H1 (cell line): Measurements from ENCODE around the gene CTTNBP2. TPM values are rescaled to one million over a fixed set of nuclear protein-coding genes. Genes with fewer than 3 reads are reported as not detected.

Source experiments
- CTCF ChIA-PET: fragments of 300-600 bp; sonication (Branson Sonifier 250); formaldehyde crosslinking; loops from one replicate; lab custom pipeline; 2021; ENCODE audit not compliant: partially characterized antibody; lab: Charles Lee
- POLR2A ChIA-PET: fragments of 300-600 bp; sonication (Branson Sonifier 250); formaldehyde crosslinking; loops from one replicate; lab custom pipeline; 2021; ENCODE audit warnings: inconsistent platforms; ENCODE audit not compliant: partially characterized antibody; lab: Charles Lee
- DNase-seq, 2 experiments: peaks; one replicate each; pipeline versions ENCODE4 v3.0.0 to v3.0.0-alpha.2; 2010 to 2022; ENCODE audit warnings: low spot score in 2 of 2, low read depth in 1 of 2, mixed read lengths in 1 of 2
- FAIRE-seq: peaks from 2 replicates; lab custom pipeline; 2011; peaks lifted over from hg19 to GRCh38; lab: Jason Lieb, UNC
- H2AFZ ChIP-seq: 2 replicates; pipeline ENCODE4 v1.8.1; 2012; ENCODE audit warnings: low read length, inconsistent platforms
- H2AK5ac ChIP-seq: 2 replicates; pipeline ENCODE4 v1.6.1; 2013; ENCODE audit warnings: low read depth, low read length
- H2BK120ac ChIP-seq: replicated peaks from 2 replicates; pipeline ENCODE3; 2013; ENCODE audit warnings: low read depth, low read length, inconsistent platforms
- H2BK12ac ChIP-seq: 2 replicates; pipeline ENCODE4 v1.6.1; 2013; ENCODE audit warnings: low read depth, low read length
- H2BK15ac ChIP-seq: 2 replicates; pipeline ENCODE4 v1.6.1; 2013; ENCODE audit warnings: low read length
- H2BK20ac ChIP-seq: 2 replicates; pipeline ENCODE4 v1.6.1; 2013; ENCODE audit warnings: low read length
- H2BK5ac ChIP-seq: 2 replicates; pipeline ENCODE4 v1.6.1; 2013; ENCODE audit warnings: low read depth, low read length
- H3K14ac ChIP-seq: 2 replicates; pipeline ENCODE4 v1.6.1; 2013; ENCODE audit warnings: inconsistent platforms; ENCODE audit not compliant: insufficient read length
- H3K18ac ChIP-seq: 2 replicates; pipeline ENCODE4 v1.6.1; 2013; ENCODE audit warnings: low read length; ENCODE audit errors: extremely low read depth
- H3K23ac ChIP-seq: 2 replicates; pipeline ENCODE4 v1.6.1; 2013; ENCODE audit warnings: inconsistent platforms; ENCODE audit not compliant: insufficient read length
- H3K23me2 ChIP-seq: 2 replicates; pipeline ENCODE4 v1.6.1; 2013; ENCODE audit warnings: low read depth, low read length
- H3K27ac ChIP-seq: 2 replicates; pipeline ENCODE4 v1.6.1; 2011; ENCODE audit warnings: low read depth, low read length, inconsistent platforms
- H3K27me3 ChIP-seq, 4 experiments: replicated peaks in 1 of 4; 1 replicate in 1 of 4; 2 replicates in 3 of 4; pipeline versions ENCODE4 v1.6.1 to v1.8.1; 2011 to 2013; ENCODE audit warnings: low read length in 3 of 4, mild to moderate bottlenecking in 3 of 4, inconsistent platforms in 2 of 4, mixed read lengths in 2 of 4, moderate library complexity in 1 of 4; ENCODE audit not compliant: control insufficient read depth in 3 of 4, insufficient read depth in 3 of 4; ENCODE audit errors: extremely low read depth in 1 of 4
- H3K36me3 ChIP-seq, 4 experiments: 2 replicates each; pipeline versions ENCODE4 v1.6.1 to v1.8.1; 2011 to 2013; ENCODE audit warnings: mild to moderate bottlenecking in 4 of 4, low read length in 3 of 4, moderate library complexity in 2 of 4, control low read depth in 1 of 4, inconsistent platforms in 1 of 4; ENCODE audit not compliant: insufficient read depth in 4 of 4, control insufficient read depth in 2 of 4
- H3K4ac ChIP-seq: replicated peaks from 2 replicates; pipeline ENCODE3; 2013; ENCODE audit warnings: low read length, low read depth, mixed read lengths, inconsistent platforms; ENCODE audit not compliant: insufficient read length
- H3K4me1 ChIP-seq, 4 experiments: replicated peaks in 1 of 4; 1 replicate in 1 of 4; 2 replicates in 3 of 4; pipeline versions ENCODE4 v1.6.1 to v1.8.1; 2011 to 2013; ENCODE audit warnings: low read length in 3 of 4, inconsistent platforms in 2 of 4, mixed read lengths in 1 of 4; ENCODE audit not compliant: insufficient read depth in 4 of 4, control insufficient read depth in 3 of 4
- H3K4me2 ChIP-seq, 2 experiments: 2 replicates each; pipeline versions ENCODE4 v1.6.1 to v1.8.1; 2011 to 2013; ENCODE audit warnings: low read depth in 2 of 2, low read length in 2 of 2, control low read depth in 1 of 2, inconsistent platforms in 1 of 2, mild to moderate bottlenecking in 1 of 2; ENCODE audit not compliant: insufficient read depth in 1 of 2
- H3K4me3 ChIP-seq, 4 experiments: fragments of 200-600, 300-600 bp in 1 of 4; sonication (generic), shearing (Covaris generic), sonication (Bioruptor Twin) in 1 of 4; 2 replicates each; pipeline versions ENCODE4 v1.5.1 to v1.8.1; 2011 to 2016; ENCODE audit warnings: low read length in 4 of 4, low read depth in 3 of 4, control low read depth in 2 of 4, inconsistent platforms in 2 of 4, mild to moderate bottlenecking in 2 of 4, mixed read lengths in 1 of 4, moderate library complexity in 1 of 4; ENCODE audit not compliant: insufficient read depth in 2 of 4; ENCODE audit errors: extremely low read depth in 1 of 4
- H3K56ac ChIP-seq: replicated peaks from 2 replicates; pipeline ENCODE3; 2013; ENCODE audit warnings: low read depth, mild to moderate bottlenecking, mixed read lengths, low read length, inconsistent platforms; ENCODE audit not compliant: insufficient read length
- H3K79me1 ChIP-seq: 2 replicates; pipeline ENCODE4 v1.6.1; 2013; ENCODE audit warnings: low read depth, low read length, control low read depth
- H3K79me2 ChIP-seq, 2 experiments: 2 replicates each; pipeline versions ENCODE4 v1.6.1 to v1.8.1; 2012 to 2013; ENCODE audit warnings: low read length in 2 of 2, mild to moderate bottlenecking in 2 of 2, inconsistent platforms in 1 of 2; ENCODE audit not compliant: insufficient read depth in 2 of 2, control insufficient read depth in 1 of 2
- H3K9ac ChIP-seq, 4 experiments: replicated peaks in 1 of 4; 1 replicate in 1 of 4; 2 replicates in 3 of 4; pipeline versions ENCODE4 v1.6.1 to v1.8.1; 2011 to 2013; ENCODE audit warnings: low read depth in 3 of 4, low read length in 3 of 4, control low read depth in 2 of 4, mild to moderate bottlenecking in 2 of 4, moderate library complexity in 2 of 4, inconsistent platforms in 1 of 4; ENCODE audit errors: extremely low read depth in 1 of 4
- H3K9me3 ChIP-seq, 2 experiments: 2 replicates each; pipeline versions ENCODE4 v1.6.1 to v1.8.1; 2012 to 2013; ENCODE audit warnings: mild to moderate bottlenecking in 2 of 2, moderate library complexity in 2 of 2, control low read depth in 1 of 2, inconsistent platforms in 1 of 2, low read depth in 1 of 2, low read length in 1 of 2, mixed read lengths in 1 of 2; ENCODE audit not compliant: insufficient read depth in 2 of 2
- H4K20me1 ChIP-seq, 2 experiments: replicated peaks in 1 of 2; 2 replicates each; pipeline versions ENCODE3 to v1.8.1; 2011 to 2013; ENCODE audit warnings: inconsistent platforms in 2 of 2, low read length in 2 of 2, mild to moderate bottlenecking in 1 of 2; ENCODE audit not compliant: insufficient read depth in 2 of 2, control insufficient read depth in 1 of 2
- H4K5ac ChIP-seq: 2 replicates; pipeline ENCODE4 v1.6.1; 2013; ENCODE audit warnings: low read length, low read depth, mixed read lengths, inconsistent platforms; ENCODE audit not compliant: insufficient read length
- H4K8ac ChIP-seq: 2 replicates; pipeline ENCODE4 v1.8.0; 2013; ENCODE audit warnings: mild to moderate bottlenecking, moderate library complexity, low read length, inconsistent platforms; ENCODE audit not compliant: insufficient read depth; ENCODE audit errors: extremely low read depth
- H4K91ac ChIP-seq: replicated peaks from 2 replicates; pipeline ENCODE3; 2013; ENCODE audit warnings: low read length, mixed read lengths, inconsistent platforms; ENCODE audit not compliant: insufficient read length
- BCL11A ChIP-seq, 2 experiments: IDR thresholded peaks; one replicate each; pipeline ENCODE4 v1.6.1; 2011; ENCODE audit warnings: low read depth in 2 of 2, low read length in 2 of 2, mild to moderate bottlenecking in 2 of 2
- BRCA1 ChIP-seq: IDR thresholded peaks from 2 replicates; pipeline ENCODE4 v1.6.1; 2012; ENCODE audit warnings: low read depth, low read length, improper control_type of control experiment
- EP300 ChIP-seq, 2 experiments: IDR thresholded peaks; 1 replicate in 1 of 2; 2 replicates in 1 of 2; pipeline ENCODE4 v1.6.1; 2011 to 2012; ENCODE audit warnings: low read depth in 2 of 2, low read length in 2 of 2, mild to moderate bottlenecking in 2 of 2, borderline replicate concordance in 1 of 2, inconsistent platforms in 1 of 2, moderate library complexity in 1 of 2
- GABPA ChIP-seq: IDR thresholded peaks from 2 replicates; pipeline ENCODE4 v1.6.1; 2011; ENCODE audit warnings: mild to moderate bottlenecking, low read length, moderate library complexity, borderline replicate concordance; ENCODE audit not compliant: insufficient read depth
- JUN ChIP-seq: IDR thresholded peaks from 2 replicates; pipeline ENCODE4 v1.6.1; 2011; ENCODE audit warnings: low read depth, mild to moderate bottlenecking, improper control_type of control experiment, low read length
- KDM1A ChIP-seq: fragments of 200-600, 300-600 bp; sonication (generic); IDR thresholded peaks from 2 replicates; pipeline ENCODE4 v1.7.1; 2016; ENCODE audit warnings: mild to moderate bottlenecking, low read length, borderline replicate concordance
- MAFK ChIP-seq: IDR thresholded peaks from 2 replicates; pipeline ENCODE4 v1.6.1; 2012; ENCODE audit warnings: low read depth, mild to moderate bottlenecking, improper control_type of control experiment, low read length
- RFX5 ChIP-seq: IDR thresholded peaks from 2 replicates; pipeline ENCODE4 v1.6.1; 2011; ENCODE audit warnings: low read depth, low read length, improper control_type of control experiment, borderline replicate concordance
- RNF2 ChIP-seq: fragments of 200-900, 300-1000 bp; sonication (generic); IDR thresholded peaks from 2 replicates; pipeline ENCODE4 v1.7.1; 2016; ENCODE audit warnings: borderline replicate concordance, low read depth, mild to moderate bottlenecking, antibody characterized with exemption, low read length; ENCODE audit not compliant: poor library complexity, severe bottlenecking; ENCODE audit errors: missing control alignments
- SIN3A ChIP-seq, 2 experiments: IDR thresholded peaks in 1 of 2; conservative IDR thresholded peaks in 1 of 2; 2 replicates each; pipeline ENCODE4 v1.6.1; 2011 to 2012; ENCODE audit warnings: low read length in 2 of 2, improper control_type of control experiment in 1 of 2, low read depth in 1 of 2, mild to moderate bottlenecking in 1 of 2
- SP4 ChIP-seq: IDR thresholded peaks from 2 replicates; pipeline ENCODE4 v1.6.1; 2012; ENCODE audit warnings: low read length, inconsistent platforms
- SRF ChIP-seq: IDR thresholded peaks from 2 replicates; pipeline ENCODE4 v1.6.1; 2011; ENCODE audit warnings: mild to moderate bottlenecking, low read depth, low read length, moderate library complexity
- TAF1 ChIP-seq: IDR thresholded peaks from 2 replicates; pipeline ENCODE4 v1.6.1; 2011; ENCODE audit warnings: mild to moderate bottlenecking, low read depth, low read length
- TCF12 ChIP-seq: IDR thresholded peaks from 2 replicates; pipeline ENCODE4 v1.6.1; 2011; ENCODE audit warnings: low read depth, mild to moderate bottlenecking, low read length
- WGBS, 2 experiments: shearing (Covaris generic) in 1 of 2; methylation state at CpG; one replicate each; pipeline versions ENCODE4 v1.1.6 to v1.1.7; 2013 to 2015; ENCODE audit warnings: low lambda C conversion rate in 2 of 2, mixed read lengths in 2 of 2, inconsistent platforms in 1 of 2, low coverage in 1 of 2, missing lambda C conversion rate in 1 of 2; ENCODE audit not compliant: insufficient replicate concordance in 2 of 2, insufficient coverage in 1 of 2, insufficient read length in 1 of 2; ENCODE audit errors: extremely low coverage in 1 of 2, missing lambda C conversion rate in 1 of 2; 5-methylcytosine and 5-hydroxymethylcytosine counted together
- polyA plus RNA-seq, 7 experiments: library from polyadenylated mRNA; depleted of rRNA in 3 of 7; stranded (reverse) in 5 of 7; unstranded in 2 of 7; fragments of >200 nt in 5 of 7; fragments of 200-250 nt in 2 of 7; gene quantifications; 1 replicate in 5 of 7; 2 replicates in 1 of 7; 4 replicates in 1 of 7; pipeline versions ENCODE4 v1.2.1 to v1.2.3, GENCODE V29; 2011 to 2013; ENCODE audit warnings: missing spikeins in 2 of 7, mixed read lengths in 2 of 7
- total RNA-seq: library from RNA; stranded (reverse); fragmentation: NEBNext Ultra II Directional; extraction: Animal tissue kit (Norgen Biotek cat#: 25700); gene quantifications from 2 replicates; pipeline ENCODE4 v1.2.1, GENCODE V29; 2021

CTTNBP2 gene
- total and polyA plus RNA-seq, 2 of the 8 experiments (the other 6 are each of a cell fraction or from before 2014, with no cell fraction given), result 15.3 to 35.1 TPM

GRCh38 chr7:117888627-117889026, 15.4 kb upstream of the CTTNBP2 start:
- Histone ChIP-seq H2AFZ (no peak overlapping the region), H3K9ac (no peak overlapping the region), H3K36me3 (no peaks in the 10 kb centered on the region), H3K4me1 (peaks cover 0 to 16% (median 8%) of the 10 kb centered on the region in 4 experiments; a peak in 5 of 7 replicates), H2BK15ac (no peak overlapping the region), H3K23me2 (no peaks in the 10 kb centered on the region; the same call in 1 of the 2 replicates), H4K5ac (peak overlapping the region; percentile 26), H3K18ac (no peak overlapping the region), H2BK120ac (no peak overlapping the region), H3K23ac (no peak overlapping the region), H3K9me3 (no peaks in the 10 kb centered on the region), H2BK5ac (no peak overlapping the region), H4K20me1 (no peaks in the 10 kb centered on the region), H3K14ac (no peak overlapping the region), H2BK20ac (no peak overlapping the region; the same call in 1 of the 2 replicates), H2BK12ac (no peak overlapping the region; the same call in 1 of the 2 replicates), H3K4me2 (no peak overlapping the region), H3K27ac (no peak overlapping the region), H4K91ac (no peak overlapping the region), H3K79me1 (no peaks in the 10 kb centered on the region), H3K27me3 (no peaks in the 10 kb centered on the region), H3K79me2 (no peaks in the 10 kb centered on the region), H2AK5ac (no peak overlapping the region), H4K8ac (no peak overlapping the region), H3K4ac (no peak overlapping the region), H3K56ac (no peak overlapping the region), H3K4me3 (peak overlapping the region in 1 of 4 experiments; percentile 23; a peak in 1 of 8 replicates)
- ChIA-PET POLR2A (interaction anchor here (1.3 kb wide), 1 partner anchor 9 kb away, joined by 3 read pairs; no protein-coding TSS in a partner anchor), CTCF (interaction anchor here (0.7 kb wide), 1 partner anchor 15 kb away, joined by 4 read pairs; the partner anchor contains the start of gene CTTNBP2)
- no peak for DNase-seq
- 67% methylated on average over 1 of the region's 1 CpG; no CpG with 5 or more reads in 1 of the 2 experiments for WGBS, 2 experiments
- FAIRE-seq, result no peak
- no peak for TF ChIP-seq SRF
- TF ChIP-seq TAF1, result no peak
- TF ChIP-seq KDM1A, result no peak
- no peak for TF ChIP-seq EP300 (IDR thresholded peaks at IDR 0.05; ENCODE audit: borderline replicate concordance in 1 of 2, low read depth in 2 of 2, low read length in 2 of 2)
- TF ChIP-seq BRCA1, result no peak
- no peak for TF ChIP-seq BCL11A (IDR thresholded peaks at IDR 0.05; ENCODE audit: low read depth in 2 of 2, low read length in 2 of 2)
- TF ChIP-seq GABPA, result no peak
- no peak for TF ChIP-seq SIN3A (conservative IDR thresholded peaks at IDR 0.05 in 1 of 2, IDR thresholded peaks at IDR 0.05 in 1 of 2; ENCODE audit: low read depth in 1 of 2, low read length in 2 of 2)
- no peak for TF ChIP-seq TCF12
- no peak for TF ChIP-seq MAFK
- no peak for TF ChIP-seq RNF2
- no peak for TF ChIP-seq SP4
- TF ChIP-seq JUN, result no peak
- TF ChIP-seq RFX5, result no peak
